Heart left ventricle (tissue), 16 donors: Measurements from ENCODE around the gene SLC23A3. TPM values are rescaled to one million over a fixed set of nuclear protein-coding genes. Genes with fewer than 3 reads are reported as not detected.

Experiments used
- ATAC-seq, 4 donors: fragments of 200-7000 bp; cut with Tn5 transposase; one replicate each; pipeline ENCODE4 v1.9.1; 2020 to 2022; ENCODE audit warnings: moderate library complexity in 4 of 4, mild to moderate bottlenecking in 3 of 4, moderate number of reproducible peaks in 1 of 4
- DNase-seq, 5 donors: peaks; one replicate each; pipeline ENCODE4 v3.0.0-alpha.2; 2020
- H3K27ac ChIP-seq, 12 donors: fragments of 200-600 bp; sonication (generic) in 4 of 12; one replicate each; pipeline versions ENCODE4 v1.5.0 to v1.8.0; 2016 to 2022; ENCODE audit warnings: mild to moderate bottlenecking in 2 of 12
- H3K27me3 ChIP-seq, 9 donors: fragments of 200-600 bp; sonication (generic) in 2 of 9; one replicate each; pipeline versions ENCODE4 v1.5.1 to v1.8.0; 2016 to 2022; ENCODE audit warnings: mild to moderate bottlenecking in 3 of 9
- H3K36me3 ChIP-seq, 9 donors: fragments of 200-600 bp; sonication (generic) in 2 of 9; one replicate each; pipeline versions ENCODE4 v1.5.0 to v1.8.0; 2018 to 2022; ENCODE audit warnings: mild to moderate bottlenecking in 2 of 9
- H3K4me1 ChIP-seq, 12 donors: fragments of 200-600 bp; sonication (generic) in 4 of 12; one replicate each; pipeline versions ENCODE4 v1.5.0 to v1.8.0; 2016 to 2022; ENCODE audit warnings: mild to moderate bottlenecking in 3 of 12
- H3K4me3 ChIP-seq, 12 donors: fragments of 200-600 bp; sonication (generic) in 4 of 12; one replicate each; pipeline versions ENCODE4 v1.5.0 to v1.8.0; 2017 to 2022; ENCODE audit warnings: mild to moderate bottlenecking in 9 of 12, moderate library complexity in 4 of 12
- H3K9me3 ChIP-seq, 12 donors: fragments of 200-600 bp; sonication (generic) in 4 of 12; one replicate each; pipeline versions ENCODE4 v1.5.0 to v1.8.0; 2016 to 2022; ENCODE audit warnings: mild to moderate bottlenecking in 1 of 12
- CTCF ChIP-seq, 12 donors: fragments of 200-600 bp; sonication (generic) in 4 of 12; IDR thresholded peaks; one replicate each; pipeline versions ENCODE4 v1.5.0 to v1.8.0; 2018 to 2022; ENCODE audit warnings: antibody characterized with exemption in 12 of 12, mild to moderate bottlenecking in 5 of 12
- POLR2A ChIP-seq, 2 donors: fragments of 450-650 bp; IDR thresholded peaks; one replicate each; pipeline ENCODE4 v1.6.1; 2017; ENCODE audit warnings: antibody characterized with exemption in 2 of 2, mild to moderate bottlenecking in 2 of 2, moderate library complexity in 2 of 2
- WGBS, 4 donors: extraction: QIAGEN DNeasy Blood & Tissue Kit in 2 of 4; methylation state at CpG; one replicate each; pipeline versions ENCODE4 v1.1.5 to v1.1.7; 2013 to 2018; 5-methylcytosine and 5-hydroxymethylcytosine counted together
- intact Hi-C, 10 donors: fragments of 100-400 bp; cut with DNase I; formaldehyde crosslinking; loops; one replicate each; pipeline versions ENCODE4 v1.11.1 to v1.14.2; 2022
- polyA plus RNA-seq, 2 donors: library from polyadenylated mRNA; stranded (reverse); fragments of 200-250 nt; gene quantifications; one replicate each; pipeline ENCODE4 v1.2.3, GENCODE V29; 2013
- total RNA-seq, 9 donors: library from RNA; depleted of rRNA in 2 of 9; stranded (reverse); fragments of >200 nt in 2 of 9; fragmentation: NEBNext Ultra II Directional in 3 of 9; extraction: Animal tissue kit (Norgen Biotek cat#: 25700) in 3 of 9; gene quantifications; one replicate each; pipeline versions ENCODE4 v1.1.0 to v1.2.4, GENCODE V29; 2016 to 2023
- donor health status: ischemic (EF 13 %, LVEDD 7.1; RV severe dilation, severe dysfunction).
- donor health status: healthy with polysubstance abuse.
- donor health status: DM: no; HTN: yes; CAD: no.
- donor health status: DM: no; HTN: no; CAD: no.
- donor health status: ischemic (EF 25% LVEDD 6.9; RV normal size, moderate dysfunction).
- donor health status: ischemic (EF 25% LVEDD 5.7; RV mildly dilated, moderate dysfunction).
- donor health status: healthy.
- donor health status: DM: yes; HTN: yes; CAD: no.
- donor health status: ischemic (EF 35%, LVEDD 5.7; RV mildly dilated, moderate dysfunction).
- donor health status: nonischemic (EF 11% LVEDD 7.7; RV severe dilation, severe dysfunction).
- donor health status: DM: yes; HTN: yes; CAD: no.
- donor health status: PGD.
- donor health status: ischemic (EF 29% LVEDD 5.4; RV normal size, mild dysfunction).
- donor health status: nonischemic (EF 23%, LVEDD 6.1; RV moderate dilation, normal function).

SLC23A3 gene
- total and polyA plus RNA-seq, 11 donors, result 0.12 to 0.92 (median 0.44) TPM; not detected in 1

- no peak for ATAC-seq
- 90 to 91% (median 90%) methylated on average over 9 of the region's 9 CpGs for WGBS, 4 donors
Observed at GRCh38 chr2:219112651-219113338, 57.0 kb downstream of the SLC23A3 start.

GRCh38 chr2:219112062-219112406 is 57.8 kb downstream of the SLC23A3 start:
- no peaks in the 10 kb centered on the region for H3K36me3 ChIP-seq
- WGBS, 4 donors, result 94 to 99% (median 95%) methylated on average over 2 of the region's 2 CpGs
- H3K4me1 ChIP-seq, result peaks cover 0 to 25% (median 8%) of the 10 kb centered on the region in 12 donors
- intact Hi-C loops, result no loop called here
- no peaks in the 10 kb centered on the region for H3K27me3 ChIP-seq
- DNase-seq, result no peak
- H3K4me3 ChIP-seq, result no peak overlapping the region
- H3K9me3 ChIP-seq, result no peaks in the 10 kb centered on the region
- no peak for TF ChIP-seq CTCF (IDR thresholded peaks at IDR 0.05)
- TF ChIP-seq POLR2A (IDR thresholded peaks at IDR 0.05), result no peak
- H3K27ac ChIP-seq, result no peak overlapping the region
- no peak for ATAC-seq

More at GRCh38 chr2:219112651-219113338, 57.0 kb downstream of the SLC23A3 start:
- TF ChIP-seq CTCF (IDR thresholded peaks at IDR 0.05), result no peak
- no peak for TF ChIP-seq POLR2A (IDR thresholded peaks at IDR 0.05)
- no peak for DNase-seq
- Histone ChIP-seq H3K36me3 (no peaks in the 10 kb centered on the region), H3K4me3 (no peak overlapping the region), H3K27ac (no peak overlapping the region), H3K9me3 (no peaks in the 10 kb centered on the region), H3K4me1 (peaks cover 0 to 21% (median 5%) of the 10 kb centered on the region in 12 donors), H3K27me3 (no peaks in the 10 kb centered on the region)
- intact Hi-C loops, result no loop called here

Other genes starting within 250 kb of the SLC23A3 start
- gene CDK5R2, start 210.4 kb downstream of the SLC23A3 start, total RNA-seq, result not detected
- gene CDK5R2, start 210.4 kb downstream of the SLC23A3 start, polyA plus RNA-seq, result not detected
- not detected for gene FEV, start 184.8 kb downstream of the SLC23A3 start, total RNA-seq
- not detected for gene FEV, start 184.8 kb downstream of the SLC23A3 start, polyA plus RNA-seq
- gene CRYBA2, start 176.6 kb downstream of the SLC23A3 start, total RNA-seq, result not detected
- not detected for gene CRYBA2, start 176.6 kb downstream of the SLC23A3 start, polyA plus RNA-seq
- under 1 TPM in 1 of 9 donors, not detected in 8; 0.04 TPM for gene CFAP65, start 128.5 kb downstream of the SLC23A3 start, total RNA-seq
- not detected for gene CFAP65, start 128.5 kb downstream of the SLC23A3 start, polyA plus RNA-seq
- not detected for gene IHH, start 109.1 kb downstream of the SLC23A3 start, total RNA-seq
- gene IHH, start 109.1 kb downstream of the SLC23A3 start, polyA plus RNA-seq, result not detected
- gene NHEJ1, start 9.2 kb downstream of the SLC23A3 start, total RNA-seq, result 10 to 100 TPM in 1 of 9 donors, 1 to 10 TPM in 8; 4.6 to 13.2 (median 8.0) TPM
- 10 to 100 TPM in 1 of 2 donors, 1 to 10 TPM in 1; 3.7 to 17.0 TPM for gene NHEJ1, start 9.2 kb downstream of the SLC23A3 start, polyA plus RNA-seq
- gene CNPPD1, start 6.9 kb upstream of the SLC23A3 start, total RNA-seq, result 10 to 100 TPM; 40.1 to 81.8 (median 57.2) TPM
- gene CNPPD1, start 6.9 kb upstream of the SLC23A3 start, polyA plus RNA-seq, result 100 to 1,000 TPM in 1 of 2 donors, 10 to 100 TPM in 1; 37.3 to 118 TPM
- gene RETREG2, start 8.2 kb upstream of the SLC23A3 start, total RNA-seq, result 10 to 100 TPM; 28.3 to 55.8 (median 38.2) TPM
- 10 to 100 TPM; 13.4 to 56.0 TPM for gene RETREG2, start 8.2 kb upstream of the SLC23A3 start, polyA plus RNA-seq
- gene ZFAND2B, start 36.8 kb upstream of the SLC23A3 start, total RNA-seq, result 10 to 100 TPM; 13.9 to 32.3 (median 23.5) TPM
- 10 to 100 TPM; 17.6 to 35.7 TPM for gene ZFAND2B, start 36.8 kb upstream of the SLC23A3 start, polyA plus RNA-seq
- 10 to 100 TPM; 12.1 to 28.1 (median 17.9) TPM for gene ABCB6, start 48.9 kb upstream of the SLC23A3 start, total RNA-seq
- 10 to 100 TPM; 25.3 to 30.4 TPM for gene ABCB6, start 48.9 kb upstream of the SLC23A3 start, polyA plus RNA-seq
- 100 to 1,000 TPM in 3 of 9 donors, 10 to 100 TPM in 6; 62.8 to 147 (median 83.5) TPM for gene ATG9A, start 59.6 kb upstream of the SLC23A3 start, total RNA-seq
- gene ATG9A, start 59.6 kb upstream of the SLC23A3 start, polyA plus RNA-seq, result 100 to 1,000 TPM in 1 of 2 donors, 10 to 100 TPM in 1; 28.3 to 133 TPM
- 10 to 100 TPM; 14.0 to 36.8 (median 28.0) TPM for gene ANKZF1, start 59.8 kb upstream of the SLC23A3 start, total RNA-seq
- gene ANKZF1, start 59.8 kb upstream of the SLC23A3 start, polyA plus RNA-seq, result 10 to 100 TPM; 15.2 to 22.5 TPM
- 1 to 10 TPM; 1.6 to 7.9 (median 2.5) TPM for gene GLB1L, start 75.4 kb upstream of the SLC23A3 start, total RNA-seq
- 1 to 10 TPM; 1.3 to 1.8 TPM for gene GLB1L, start 75.4 kb upstream of the SLC23A3 start, polyA plus RNA-seq
- gene STK16, start 75.5 kb upstream of the SLC23A3 start, total RNA-seq, result 10 to 100 TPM; 13.8 to 26.9 (median 19.1) TPM
- 10 to 100 TPM; 13.8 to 31.6 TPM for gene STK16, start 75.5 kb upstream of the SLC23A3 start, polyA plus RNA-seq
- gene TUBA4B, start 83.2 kb upstream of the SLC23A3 start, total RNA-seq, result not detected
- not detected for gene TUBA4B, start 83.2 kb upstream of the SLC23A3 start, polyA plus RNA-seq
- gene TUBA4A, start 83.9 kb upstream of the SLC23A3 start, total RNA-seq, result 100 to 1,000 TPM; 137 to 381 (median 193) TPM
- 100 to 1,000 TPM; 189 to 362 TPM for gene TUBA4A, start 83.9 kb upstream of the SLC23A3 start, polyA plus RNA-seq
- gene DNAJB2, start 109.3 kb upstream of the SLC23A3 start, total RNA-seq, result 10 to 100 TPM; 61.3 to 95.4 (median 74.9) TPM
- 100 to 1,000 TPM in 1 of 2 donors, 10 to 100 TPM in 1; 66.5 to 181 TPM for gene DNAJB2, start 109.3 kb upstream of the SLC23A3 start, polyA plus RNA-seq
- gene PTPRN, start 139.4 kb upstream of the SLC23A3 start, total RNA-seq, result under 1 TPM in 3 of 9 donors, not detected in 6; 0.19 to 0.93 (median 0.59) TPM
- under 1 TPM in 1 of 2 donors, not detected in 1; 0.12 TPM for gene PTPRN, start 139.4 kb upstream of the SLC23A3 start, polyA plus RNA-seq
- gene RESP18, start 162.7 kb upstream of the SLC23A3 start, total RNA-seq, result not detected
- gene RESP18, start 162.7 kb upstream of the SLC23A3 start, polyA plus RNA-seq, result not detected
- 100 to 1,000 TPM in 1 of 9 donors, 10 to 100 TPM in 8; 61.8 to 101 (median 73.4) TPM for gene DNPEP, start 217.9 kb upstream of the SLC23A3 start, total RNA-seq
- gene DNPEP, start 217.9 kb upstream of the SLC23A3 start, polyA plus RNA-seq, result 10 to 100 TPM; 61.3 to 69.6 TPM
- over 10,000 TPM in 8 of 9 donors, 1,000 to 10,000 TPM in 1; 9,618 to 28,674 (median 17,979) TPM for gene DES, start 248.3 kb upstream of the SLC23A3 start, total RNA-seq
- over 10,000 TPM; 15,024 to 19,385 TPM for gene DES, start 248.3 kb upstream of the SLC23A3 start, polyA plus RNA-seq